Activated naive CD8-positive, alpha-beta T cell treated with anti-CD3 and anti-CD28 coated beads, Interleukin-2, amount 10 ng/mL, durations not matched to agents 7 days and 5 days (primary cell): Measurements from ENCODE around the gene EIF3M. TPM values are rescaled to one million over a fixed set of nuclear protein-coding genes. Genes with fewer than 3 reads are reported as not detected.

ENCODE experiments used
- ATAC-seq: fragments of 150-1000 bp; cut with Tn5 transposase; one replicate; pipeline ENCODE4 v1.10.0; 2021; ENCODE audit warnings: low read depth, moderate library complexity
- POLR2A ChIA-PET: fragments of 350-600 bp; sonication (Branson Sonifier 250); formaldehyde crosslinking; loops from one replicate; lab custom pipeline; 2021; ENCODE audit warnings: antibody characterized with exemption; lab: Charles Lee
- DNase-seq: peaks from one replicate; pipeline ENCODE4 v3.0.0; 2021
- H3K27ac Mint-ChIP-seq: one replicate; pipeline ENCODE4 v1.8.0; 2022; ENCODE audit warnings: mild to moderate bottlenecking, mixed read lengths
- H3K27me3 Mint-ChIP-seq: one replicate; pipeline ENCODE4 v1.8.0; 2022; ENCODE audit warnings: mild to moderate bottlenecking, moderate library complexity, mixed read lengths
- H3K36me3 Mint-ChIP-seq: one replicate; pipeline ENCODE4 v1.8.0; 2021; ENCODE audit warnings: mild to moderate bottlenecking, mixed read lengths
- H3K4me1 Mint-ChIP-seq: one replicate; pipeline ENCODE4 v1.8.0; 2021; ENCODE audit warnings: mixed read lengths
- H3K4me3 Mint-ChIP-seq: one replicate; pipeline ENCODE4 v1.8.0; 2022; ENCODE audit warnings: mild to moderate bottlenecking, moderate library complexity, mixed read lengths
- H3K9me3 Mint-ChIP-seq: one replicate; pipeline ENCODE4 v1.8.0; 2021; ENCODE audit warnings: mixed read lengths
- total RNA-seq, 2 experiments: library from RNA; stranded (reverse); gene quantifications; one replicate each; pipeline ENCODE4 v1.2.3, GENCODE V29; 2021

Gene EIF3M
- total RNA-seq, result 100 to 1,000 TPM; 210 to 214 TPM

GRCh38 chr11:32583459-32584271, at the start of gene EIF3M:
Gene EIF3M, plus strand, starts transcription at chr11:32583831. Its CDS starts 57 bp downstream, at chr11:32583888.
- H3K9me3 Mint-ChIP-seq, result no peaks in the 10 kb centered on the region
- no peaks in the 10 kb centered on the region for H3K27me3 Mint-ChIP-seq
- H3K36me3 Mint-ChIP-seq, result peaks cover 12% of the 10 kb centered on the region
- peak; percentile 95 for DNase-seq
- peak within 1 kb of the TSS; percentile 99 for H3K27ac Mint-ChIP-seq
- H3K4me3 Mint-ChIP-seq, result peak within 1 kb of the TSS; percentile 96
- ATAC-seq, result peak; percentile 98
- peaks cover 29% of the 10 kb centered on the region for H3K4me1 Mint-ChIP-seq
- POLR2A ChIA-PET, result interaction anchor here (0.6 to 1.3 kb wide), 6 partner anchors 21 to 581 kb away, joined by 3 to 7 read pairs (median 5); partner anchors contain the start of gene TCP11L1

- no peak for DNase-seq
- no peak for ATAC-seq
- Mint-ChIP-seq H3K9me3 (no peaks in the 10 kb centered on the region), H3K27me3 (no peaks in the 10 kb centered on the region), H3K4me3 (no peak overlapping the region), H3K36me3 (no peaks in the 10 kb centered on the region), H3K4me1 (no peaks in the 10 kb centered on the region), H3K27ac (no peak overlapping the region)
- POLR2A ChIA-PET, result no interaction called here
Observed at GRCh38 chr11:32538804-32539203, 44.8 kb upstream of the EIF3M start.

GRCh38 chr11:32549611-32550187, 33.9 kb upstream of the EIF3M start:
- no peaks in the 10 kb centered on the region for H3K4me1 Mint-ChIP-seq
- peaks cover 2% of the 10 kb centered on the region for H3K9me3 Mint-ChIP-seq
- H3K27me3 Mint-ChIP-seq, result peaks cover 2% of the 10 kb centered on the region
- DNase-seq (no peak), ATAC-seq (no peak)
- no peak overlapping the region for H3K4me3 Mint-ChIP-seq
- H3K27ac Mint-ChIP-seq, result no peak overlapping the region
- POLR2A ChIA-PET, result no interaction called here
- no peaks in the 10 kb centered on the region for H3K36me3 Mint-ChIP-seq

DNA sequence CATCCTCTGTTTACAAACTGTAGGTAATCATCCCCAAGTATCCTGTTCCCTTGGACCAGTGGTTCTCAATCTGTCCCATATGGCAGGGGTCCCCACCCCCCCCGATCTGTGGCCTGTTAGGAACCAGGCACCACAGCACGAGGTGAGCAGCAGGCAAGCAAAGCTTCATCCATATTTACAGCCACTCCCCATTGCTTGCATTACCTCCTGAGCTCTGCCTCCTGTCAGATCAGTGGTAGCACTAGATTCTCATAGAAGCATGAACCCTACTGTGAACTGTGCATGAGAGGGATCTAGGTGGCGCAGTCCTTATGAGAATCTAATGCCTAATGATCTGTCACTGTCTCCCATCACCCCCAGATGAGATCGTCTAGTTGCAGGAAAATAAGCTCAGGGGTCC, 33.4 kb upstream of the EIF3M start:
- Mint-ChIP-seq H3K9me3 (peaks cover 2% of the 10 kb centered on the region), H3K27ac (no peak overlapping the region), H3K4me1 (no peaks in the 10 kb centered on the region), H3K27me3 (peaks cover 4% of the 10 kb centered on the region), H3K36me3 (no peaks in the 10 kb centered on the region), H3K4me3 (no peak overlapping the region)
- POLR2A ChIA-PET, result no interaction called here
- no peak for ATAC-seq
- DNase-seq, result no peak

DNA sequence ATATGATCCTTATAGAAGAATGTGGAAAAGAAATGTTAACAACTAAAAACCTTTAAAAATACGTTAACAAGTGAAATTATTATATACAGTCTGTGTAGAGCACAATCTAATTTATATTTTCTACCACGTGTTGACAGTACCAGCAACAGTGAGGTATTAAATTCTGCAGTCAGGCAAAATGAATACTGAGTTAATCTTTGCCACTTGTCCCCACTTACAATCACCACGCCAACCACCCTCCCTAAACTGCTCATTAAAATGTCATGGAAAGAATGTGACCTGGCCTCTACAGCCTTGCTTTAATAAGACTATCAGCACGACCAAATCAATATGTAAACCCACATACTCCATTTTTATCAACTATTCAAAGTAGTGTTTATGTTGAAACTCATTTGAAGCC, 28.5 kb upstream of the EIF3M start:
- ATAC-seq (no peak), DNase-seq (no peak)
- H3K36me3 Mint-ChIP-seq, result no peaks in the 10 kb centered on the region
- no peak overlapping the region for H3K27ac Mint-ChIP-seq
- POLR2A ChIA-PET, result no interaction called here
- peaks cover 4% of the 10 kb centered on the region for H3K27me3 Mint-ChIP-seq
- H3K4me3 Mint-ChIP-seq, result no peak overlapping the region
- no peaks in the 10 kb centered on the region for H3K4me1 Mint-ChIP-seq
- H3K9me3 Mint-ChIP-seq, result no peaks in the 10 kb centered on the region

DNA sequence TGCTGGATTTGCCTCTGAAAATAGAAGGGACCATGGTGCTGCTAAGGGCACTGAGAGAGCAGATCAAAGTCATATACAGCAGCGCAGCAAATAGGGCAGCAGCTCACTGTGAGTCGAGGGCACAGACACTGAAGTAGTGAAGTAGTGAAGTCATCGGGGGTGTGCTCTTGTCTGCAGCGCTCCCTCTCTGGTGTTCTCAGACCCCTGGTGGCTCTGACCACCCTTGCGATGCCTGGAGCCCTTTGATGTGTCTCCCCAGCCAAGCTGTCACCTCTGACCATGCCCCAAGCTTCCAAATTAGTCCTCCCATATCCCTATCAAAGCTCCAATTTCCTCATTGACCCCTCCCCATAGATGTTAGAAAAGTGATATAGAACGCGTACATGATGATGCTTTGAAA, 27.7 kb upstream of the EIF3M start:
- Mint-ChIP-seq H3K9me3 (no peaks in the 10 kb centered on the region), H3K36me3 (no peaks in the 10 kb centered on the region), H3K4me1 (no peaks in the 10 kb centered on the region), H3K27ac (no peak overlapping the region), H3K27me3 (peaks cover 2% of the 10 kb centered on the region), H3K4me3 (no peak overlapping the region)
- ATAC-seq (no peak), DNase-seq (no peak)
- POLR2A ChIA-PET, result no interaction called here

DNA sequence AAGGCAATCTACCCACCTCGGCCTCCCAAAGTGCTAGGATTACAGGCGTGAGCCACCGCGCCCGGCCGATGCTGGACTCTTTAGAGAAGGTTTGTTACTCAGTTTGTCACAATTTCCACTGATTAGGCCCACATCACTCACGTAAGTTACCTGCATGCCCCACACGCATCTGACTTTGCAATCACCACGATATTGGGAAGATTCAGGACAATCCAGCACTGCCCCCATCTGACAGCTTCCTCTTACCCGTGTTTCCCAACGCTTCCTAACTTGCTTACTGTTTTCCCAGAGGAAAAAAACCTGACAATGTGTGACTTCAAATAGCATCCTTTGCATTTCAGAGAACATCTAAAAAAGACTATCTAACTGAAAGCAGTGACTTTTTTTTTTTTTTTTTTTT, 21.8 kb upstream of the EIF3M start:
- Mint-ChIP-seq H3K9me3 (no peaks in the 10 kb centered on the region), H3K27me3 (no peaks in the 10 kb centered on the region), H3K36me3 (no peaks in the 10 kb centered on the region), H3K4me1 (peaks cover 5% of the 10 kb centered on the region), H3K4me3 (no peak overlapping the region), H3K27ac (no peak overlapping the region)
- POLR2A ChIA-PET, result no interaction called here
- DNase-seq, result no peak
- ATAC-seq, result no peak

DNA sequence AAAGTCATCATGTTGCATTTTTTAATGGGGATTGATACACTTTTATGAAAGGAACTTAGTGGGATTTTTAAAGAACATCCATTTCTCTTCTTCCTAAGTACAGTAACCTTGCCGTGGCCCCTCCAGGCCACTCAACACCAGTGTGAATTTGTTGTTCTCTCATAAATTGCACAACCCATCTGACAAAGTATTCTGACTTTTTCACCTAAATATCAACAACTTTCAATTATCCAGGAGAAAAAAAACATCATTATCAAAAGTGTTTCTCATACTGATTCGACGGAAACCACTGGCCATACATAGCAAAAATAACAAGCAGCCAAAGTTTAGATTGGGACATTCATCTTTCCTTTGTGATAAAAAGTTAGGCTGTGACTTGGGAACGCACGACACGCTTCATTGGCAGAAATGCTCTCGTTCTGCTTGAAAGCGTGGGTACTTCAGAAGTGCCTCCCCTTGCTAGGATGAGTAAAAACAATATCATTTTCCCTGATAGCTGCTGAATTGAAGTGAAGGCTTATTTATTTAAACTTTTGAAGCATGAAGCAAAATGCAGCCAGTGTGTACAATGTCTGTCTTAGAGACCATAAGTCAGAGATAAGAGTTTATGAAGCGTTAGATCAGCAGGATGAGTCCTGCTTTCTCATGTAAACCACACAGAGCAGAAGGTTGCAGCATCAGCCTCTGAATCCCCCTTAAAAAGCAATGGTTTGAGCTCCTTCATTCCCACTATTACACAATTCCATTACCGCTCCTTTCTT, 20.6 kb upstream of the EIF3M start:
- Mint-ChIP-seq H3K27me3 (no peaks in the 10 kb centered on the region), H3K4me3 (no peak overlapping the region), H3K36me3 (peaks cover 1% of the 10 kb centered on the region), H3K9me3 (no peaks in the 10 kb centered on the region), H3K27ac (no peak overlapping the region), H3K4me1 (peaks cover 5% of the 10 kb centered on the region)
- DNase-seq (no peak), ATAC-seq (no peak)
- POLR2A ChIA-PET, result no interaction called here

- Mint-ChIP-seq H3K9me3 (no peaks in the 10 kb centered on the region), H3K4me3 (no peak overlapping the region), H3K4me1 (peaks cover 5% of the 10 kb centered on the region), H3K36me3 (peaks cover 1% of the 10 kb centered on the region), H3K27me3 (no peaks in the 10 kb centered on the region), H3K27ac (no peak overlapping the region)
- no peak for ATAC-seq
- POLR2A ChIA-PET, result no interaction called here
- no peak for DNase-seq
Observed at GRCh38 chr11:32563600-32563959, 20.1 kb upstream of the EIF3M start.

DNA sequence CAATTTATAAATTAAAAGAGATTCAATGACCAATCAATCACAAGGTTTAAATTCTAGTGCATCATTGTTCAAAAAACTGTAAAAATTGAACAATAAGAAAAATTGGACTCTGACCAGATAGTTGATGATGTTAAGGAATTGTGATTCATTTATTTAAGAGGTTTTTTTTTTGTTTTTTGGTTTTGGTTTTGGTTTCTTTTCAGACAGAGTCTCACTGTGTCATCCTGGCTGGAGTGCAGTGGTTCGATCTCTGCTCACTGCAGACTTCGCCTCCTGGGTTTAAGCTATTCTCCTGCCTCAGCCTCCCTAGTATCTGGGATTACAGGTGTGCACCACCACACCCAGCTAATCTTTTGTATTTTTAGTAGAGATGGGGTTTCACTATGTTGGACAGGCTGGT, 17.1 kb upstream of the EIF3M start:
- POLR2A ChIA-PET, result no interaction called here
- Mint-ChIP-seq H3K4me1 (peaks cover 7% of the 10 kb centered on the region), H3K27ac (peak overlapping the region; percentile 0), H3K4me3 (no peak overlapping the region), H3K36me3 (peaks cover 1% of the 10 kb centered on the region), H3K9me3 (no peaks in the 10 kb centered on the region), H3K27me3 (peaks cover 5% of the 10 kb centered on the region)
- ATAC-seq (no peak), DNase-seq (no peak)

DNA sequence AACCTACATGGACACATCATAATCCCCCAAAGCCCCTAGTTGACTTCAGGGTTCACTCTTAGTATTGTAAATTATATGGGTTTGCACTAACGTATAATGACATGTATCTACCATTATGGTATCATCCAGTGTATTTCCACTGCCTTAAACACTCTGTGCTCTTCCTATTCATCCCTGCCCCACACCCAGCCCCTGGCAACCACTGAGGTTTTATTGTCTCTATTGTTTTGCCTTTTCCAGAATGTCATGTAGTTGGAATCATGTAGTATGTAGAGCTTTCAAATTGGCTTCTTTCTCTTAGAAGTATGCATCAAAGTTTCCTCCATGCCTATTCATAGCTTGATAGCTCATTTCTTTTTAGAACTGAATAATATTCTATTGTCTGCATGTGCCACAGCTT, 16.5 kb upstream of the EIF3M start:
- ATAC-seq, result no peak
- Mint-ChIP-seq H3K4me3 (no peak overlapping the region), H3K27ac (peak overlapping the region; percentile 0), H3K36me3 (peaks cover 1% of the 10 kb centered on the region), H3K27me3 (peaks cover 5% of the 10 kb centered on the region), H3K9me3 (no peaks in the 10 kb centered on the region), H3K4me1 (peaks cover 9% of the 10 kb centered on the region)
- DNase-seq, result no peak
- POLR2A ChIA-PET, result no interaction called here

DNA sequence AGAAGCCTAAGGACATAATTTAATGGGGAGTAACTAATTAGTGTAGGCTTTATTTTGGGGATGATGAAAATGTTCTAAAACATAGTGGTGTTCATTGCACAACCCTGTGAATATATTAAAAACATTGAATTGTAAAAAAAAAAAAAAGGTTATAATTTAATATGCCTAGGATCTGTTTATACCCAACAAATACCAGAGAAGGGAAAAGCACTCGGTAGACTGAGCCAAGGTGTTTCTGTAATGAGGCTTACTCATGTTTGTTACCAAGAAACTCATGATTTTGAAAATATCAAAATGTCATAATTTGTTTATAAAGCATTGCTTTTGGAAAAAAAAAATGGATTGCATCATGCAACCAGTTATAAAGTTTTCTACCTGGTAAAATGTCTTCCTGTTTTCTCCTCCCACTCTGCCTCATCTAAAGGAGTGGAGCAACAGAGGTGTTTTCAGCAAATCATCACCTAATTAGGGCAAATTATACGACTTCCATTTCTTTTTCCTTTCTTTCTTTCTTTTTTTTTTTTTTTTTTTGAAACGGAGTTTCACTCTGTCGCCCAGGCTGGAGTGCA, 14.2 kb upstream of the EIF3M start:
- POLR2A ChIA-PET, result no interaction called here
- H3K9me3 Mint-ChIP-seq, result no peaks in the 10 kb centered on the region
- peaks cover 1% of the 10 kb centered on the region for H3K36me3 Mint-ChIP-seq
- H3K27me3 Mint-ChIP-seq, result peaks cover 5% of the 10 kb centered on the region
- ATAC-seq (no peak), DNase-seq (no peak)
- H3K27ac Mint-ChIP-seq, result no peak overlapping the region
- H3K4me3 Mint-ChIP-seq, result no peak overlapping the region
- H3K4me1 Mint-ChIP-seq, result peaks cover 9% of the 10 kb centered on the region

DNA sequence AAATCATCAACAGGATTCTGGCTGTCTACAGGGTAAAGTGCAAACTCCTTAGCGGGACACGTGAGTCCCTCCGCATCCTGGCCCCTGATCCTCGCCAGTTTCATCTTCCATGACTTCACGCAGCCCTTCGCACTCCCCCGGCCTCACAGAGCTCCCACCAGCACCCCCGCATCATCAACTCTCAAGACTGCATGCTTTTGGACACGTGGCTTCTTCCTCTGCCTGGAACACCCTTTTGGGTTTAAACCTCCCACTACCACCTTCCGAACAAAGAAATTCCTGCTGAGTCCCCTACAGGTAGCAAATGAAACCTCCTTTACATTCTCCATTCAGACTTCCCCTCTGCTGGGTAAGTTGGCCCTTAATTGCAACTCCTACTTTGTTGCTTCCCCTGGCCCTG, 12.6 kb upstream of the EIF3M start:
- peaks cover 9% of the 10 kb centered on the region for H3K4me1 Mint-ChIP-seq
- POLR2A ChIA-PET, result no interaction called here
- no peak for ATAC-seq
- peaks cover 1% of the 10 kb centered on the region for H3K36me3 Mint-ChIP-seq
- H3K27me3 Mint-ChIP-seq, result peaks cover 5% of the 10 kb centered on the region
- H3K4me3 Mint-ChIP-seq, result no peak overlapping the region
- no peak overlapping the region for H3K27ac Mint-ChIP-seq
- no peak for DNase-seq
- no peaks in the 10 kb centered on the region for H3K9me3 Mint-ChIP-seq
